Subcutaneous adipose tissue (tissue), 4 donors: ENCODE results near the gene ACADM. TPM values are rescaled to one million over a fixed set of nuclear protein-coding genes. Genes with fewer than 3 reads are reported as not detected.

ENCODE experiments used
- CTCF ChIP-seq: fragments of 450-650 bp; IDR thresholded peaks from one replicate; pipeline ENCODE4 v1.5.1; 2016; ENCODE audit warnings: low read depth, mild to moderate bottlenecking, control low read depth, antibody characterized with exemption, moderate library complexity
- total RNA-seq, 4 donors: library from RNA; depleted of rRNA; stranded (reverse); fragments of >200 nt; gene quantifications; one replicate each; pipeline ENCODE4 v1.1.0, GENCODE V29; 2016

Gene ACADM
- total RNA-seq, 4 donors from 2014 or later: 52.2 to 72.9 (median 60.0) TPM

GRCh38 chr1:75770761-75771160 lies 46.3 kb downstream of the ACADM start:
- TF ChIP-seq CTCF: no peak

GRCh38 chr1:75771978-75772377 lies 47.5 kb downstream of the ACADM start:
- no peak for TF ChIP-seq CTCF

GRCh38 chr1:75785320-75785982 lies 60.9 kb downstream of the ACADM start:
- no peak for TF ChIP-seq CTCF

- no peak for TF ChIP-seq CTCF
These were observed 61.7 kb downstream of the ACADM start, which contains the start of gene RABGGTB for GRCh38 chr1:75785983-75786853. Gene RABGGTB, plus strand, starts transcription at chr1:75786256. Its CDS starts 16 bp downstream, at chr1:75786272.

- TF ChIP-seq CTCF: no peak
These were observed 62.5 kb downstream of the ACADM start for GRCh38 chr1:75786901-75787493.

GRCh38 chr1:75787524-75787923 lies 63.0 kb downstream of the ACADM start:
- TF ChIP-seq CTCF: no peak

GRCh38 chr1:75789988-75790387 lies 65.5 kb downstream of the ACADM start:
- TF ChIP-seq CTCF: no peak
